ENCODE results near the gene ZNF492.

GRCh38 chr19:22708983-22709382 is 74.9 kb downstream of the ZNF492 start:
- no peak for TF ChIP-seq CTCF (IDR thresholded peaks at IDR 0.05)
- no peak for TF ChIP-seq POLR2A (IDR thresholded peaks at IDR 0.05)
- TF ChIP-seq EP300 (IDR thresholded peaks at IDR 0.05; ENCODE audit: low read depth): no peak

Data from transverse colon (tissue), 3 donors.